Measurements from ENCODE around the gene BRD2. TPM values are rescaled to one million over a fixed set of nuclear protein-coding genes. Genes with fewer than 3 reads are reported as not detected.

BRD2 gene
- total and polyA plus RNA-seq, 9 of the 15 experiments (the other 6 are each of a cell fraction or from before 2014, with no cell fraction given): 19.0 to 252 (median 181) TPM

DNA sequence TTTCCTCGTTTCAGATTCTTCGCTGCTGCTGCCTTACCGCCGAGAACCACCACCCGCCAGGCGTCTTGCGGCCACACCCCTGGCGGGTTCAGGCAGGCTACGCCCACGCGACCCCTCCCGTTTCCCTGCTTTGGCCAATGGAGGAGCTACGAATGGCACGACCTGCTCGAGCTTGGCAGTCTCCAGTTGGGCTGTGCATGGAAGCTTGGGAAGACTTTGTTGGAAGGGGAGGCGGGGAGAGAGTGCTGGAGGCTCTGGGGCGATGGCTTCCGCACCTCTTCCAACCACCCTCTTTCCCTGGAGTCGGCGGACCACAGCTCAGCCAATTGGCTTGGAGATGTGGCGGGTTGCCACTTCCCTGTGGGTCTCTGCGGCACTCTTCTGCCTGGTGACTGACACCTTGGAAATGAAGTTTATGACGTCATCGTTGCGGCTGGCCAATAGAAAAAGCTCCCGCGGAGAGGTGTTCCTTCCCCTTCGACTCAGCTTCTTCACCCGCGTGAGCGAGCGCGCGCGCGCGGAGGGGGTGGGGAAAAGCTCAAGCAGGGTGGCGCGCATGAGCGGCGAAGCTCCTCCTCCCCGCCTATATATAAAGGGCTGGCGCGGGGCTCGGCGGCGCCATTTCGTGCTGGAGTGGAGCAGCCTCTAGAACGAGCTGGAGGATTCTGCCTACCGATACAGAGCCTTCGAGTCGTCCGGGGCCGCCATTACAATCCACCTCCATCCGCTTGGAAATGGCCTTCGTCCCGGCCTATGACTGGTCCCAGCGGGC, 3.4 kb downstream of the BRD2 start (continued):
- TF ChIP-seq ZNF384 (IDR thresholded peaks at IDR 0.05; ENCODE audit: low read depth, low read length): no peak
- TF ChIP-seq ZNF699 (CRISPR knock-in tag; IDR thresholded peaks at IDR 0.05; ENCODE audit: insufficient replicate concordance): no peak
- peak; percentile 98 for TF ChIP-seq RBM39 (optimal IDR thresholded peaks at IDR 0.05; ENCODE audit: low read depth, low read length)
- no peak for TF ChIP-seq TRIM24 (IDR thresholded peaks at IDR 0.05)
- no peak; the same call in 1 of the 2 replicates for TF ChIP-seq ZNF444 (CRISPR knock-in tag; IDR thresholded peaks at IDR 0.05)
- peak; percentile 81 for TF ChIP-seq TEAD4 (IDR thresholded peaks at IDR 0.05; ENCODE audit: low read length)
- no peak for TF ChIP-seq TEAD4 (CRISPR knock-in tag; IDR thresholded peaks at IDR 0.05; ENCODE audit: borderline replicate concordance)
- no peak for TF ChIP-seq PHB2 (IDR thresholded peaks at IDR 0.05; ENCODE audit: low read depth)
- TF ChIP-seq IFI16 (CRISPR knock-in tag; IDR thresholded peaks at IDR 0.05): no peak
- TF ChIP-seq KLF6 (CRISPR knock-in tag; IDR thresholded peaks at IDR 0.05; ENCODE audit: borderline replicate concordance): peak; percentile 85; the same call in 1 of the 2 replicates
- TF ChIP-seq BDP1 (IDR thresholded peaks at IDR 0.05; ENCODE audit: insufficient read depth, insufficient read length): no peak
- TF ChIP-seq FOXA3 (CRISPR knock-in tag; conservative IDR thresholded peaks at IDR 0.05 in 1 of 2, IDR thresholded peaks at IDR 0.05 in 1 of 2): no peak; a peak in 1 of 4 replicates
- no peak for TF ChIP-seq EZH2 (IDR thresholded peaks at IDR 0.05; ENCODE audit: borderline replicate concordance, low read depth, low read length)
- no peak for TF ChIP-seq BRCA1 (IDR thresholded peaks at IDR 0.05)
- TF ChIP-seq BRCA1 (CRISPR knock-in tag; IDR thresholded peaks at IDR 0.05): no peak
- no peak; the same call in 1 of the 2 replicates for TF ChIP-seq KAT8 (IDR thresholded peaks at IDR 0.05; ENCODE audit: low read depth)
- TF ChIP-seq ZSCAN29 (IDR thresholded peaks at IDR 0.05): no peak
- TF ChIP-seq FOXP1 (CRISPR knock-in tag; IDR thresholded peaks at IDR 0.05): no peak
- TF ChIP-seq, protein P1, sequence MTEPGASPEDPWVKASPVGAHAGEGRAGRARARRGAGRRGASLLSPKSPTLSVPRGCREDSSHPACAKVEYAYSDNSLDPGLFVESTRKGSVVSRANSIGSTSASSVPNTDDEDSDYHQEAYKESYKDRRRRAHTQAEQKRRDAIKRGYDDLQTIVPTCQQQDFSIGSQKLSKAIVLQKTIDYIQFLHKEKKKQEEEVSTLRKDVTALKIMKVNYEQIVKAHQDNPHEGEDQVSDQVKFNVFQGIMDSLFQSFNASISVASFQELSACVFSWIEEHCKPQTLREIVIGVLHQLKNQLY (CRISPR knock-in tag; conservative IDR thresholded peaks at IDR 0.05): peak in 1 of 2 experiments; percentile 80; a peak in 2 of 4 replicates
- peak; percentile 67 to 84 for TF ChIP-seq MAZ (CRISPR knock-in tag; conservative IDR thresholded peaks at IDR 0.05 in 1 of 2, IDR thresholded peaks at IDR 0.05 in 1 of 2)
- no peak for TF ChIP-seq ZNF274 (IDR thresholded peaks at IDR 0.05; ENCODE audit: borderline replicate concordance, low read depth, low read length)
- TF ChIP-seq ZNF561 (CRISPR knock-in tag; conservative IDR thresholded peaks at IDR 0.05): no peak
- no peak for TF ChIP-seq HNRNPK (IDR thresholded peaks at IDR 0.05; ENCODE audit: low read depth, low read length, poor library complexity, severe bottlenecking)
- TF ChIP-seq ZNF23 (CRISPR knock-in tag; IDR thresholded peaks at IDR 0.05): no peak; the same call in 1 of the 2 replicates
- no peak for TF ChIP-seq ZNF717 (CRISPR knock-in tag; IDR thresholded peaks at IDR 0.05)
- TF ChIP-seq ZBTB8A (IDR thresholded peaks at IDR 0.05; ENCODE audit: partially characterized antibody): no peak
- TF ChIP-seq TAF9B (IDR thresholded peaks at IDR 0.05; ENCODE audit: partially characterized antibody): no peak
- TF ChIP-seq, protein P2, sequence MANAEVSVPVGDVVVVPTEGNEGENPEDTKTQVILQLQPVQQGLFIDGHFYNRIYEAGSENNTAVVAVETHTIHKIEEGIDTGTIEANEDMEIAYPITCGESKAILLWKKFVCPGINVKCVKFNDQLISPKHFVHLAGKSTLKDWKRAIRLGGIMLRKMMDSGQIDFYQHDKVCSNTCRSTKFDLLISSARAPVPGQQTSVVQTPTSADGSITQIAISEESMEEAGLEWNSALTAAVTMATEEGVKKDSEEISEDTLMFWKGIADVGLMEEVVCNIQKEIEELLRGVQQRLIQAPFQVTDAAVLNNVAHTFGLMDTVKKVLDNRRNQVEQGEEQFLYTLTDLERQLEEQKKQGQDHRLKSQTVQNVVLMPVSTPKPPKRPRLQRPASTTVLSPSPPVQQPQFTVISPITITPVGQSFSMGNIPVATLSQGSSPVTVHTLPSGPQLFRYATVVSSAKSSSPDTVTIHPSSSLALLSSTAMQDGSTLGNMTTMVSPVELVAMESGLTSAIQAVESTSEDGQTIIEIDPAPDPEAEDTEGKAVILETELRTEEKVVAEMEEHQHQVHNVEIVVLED (CRISPR knock-in tag; IDR thresholded peaks at IDR 0.05): peak; percentile 60; the same call in 1 of the 2 replicates
- TF ChIP-seq ZNF121 (CRISPR knock-in tag; conservative IDR thresholded peaks at IDR 0.05): no peak

Data from K562 (cell line).